Endothelial cell of umbilical vein (primary cell): Measurements from ENCODE around the gene CCNC. TPM values are rescaled to one million over a fixed set of nuclear protein-coding genes. Genes with fewer than 3 reads are reported as not detected.

Source experiments
- BruUV-seq: library from RNA; stranded (reverse); fragments of 400-500 nt; replicated peaks from 2 replicates; lab custom pipeline; 2021; lab: Mats Ljungman, UMichigan
- CTCF ChIA-PET: fragments of 300-600, 350-600 bp; sonication (Branson Sonifier 250); formaldehyde crosslinking; loops from one replicate; lab custom pipeline; 2021; ENCODE audit warnings: antibody characterized with exemption, inconsistent platforms; lab: Charles Lee
- POLR2A ChIA-PET: fragments of 300-600, 350-600 bp; sonication (Branson Sonifier 250); formaldehyde crosslinking; loops from one replicate; lab custom pipeline; 2021; ENCODE audit warnings: antibody characterized with exemption, inconsistent platforms; lab: Charles Lee
- DNase-seq: peaks from one replicate; pipeline ENCODE4 v3.0.0-alpha.2; 2011; ENCODE audit warnings: low read depth, low spot score
- FAIRE-seq: peaks from 2 replicates; lab custom pipeline; 2011; peaks lifted over from hg19 to GRCh38; lab: Jason Lieb, UNC
- H2AFZ ChIP-seq: 2 replicates; pipeline ENCODE4 v1.6.0; 2012; ENCODE audit warnings: low read depth, low read length, control low read depth, inconsistent platforms
- H3K27ac ChIP-seq: 2 replicates; pipeline ENCODE4 v1.5.1; 2011; ENCODE audit warnings: low read depth, mild to moderate bottlenecking, control low read depth, low read length, moderate library complexity; ENCODE audit not compliant: insufficient read depth
- H3K27me3 ChIP-seq, 2 experiments: 2 replicates each; pipeline versions ENCODE4 v1.6.0 to v1.6.1; 2011; ENCODE audit warnings: low read length in 2 of 2, mixed read lengths in 1 of 2; ENCODE audit not compliant: control insufficient read depth in 2 of 2, insufficient read depth in 2 of 2
- H3K36me3 ChIP-seq, 2 experiments: 2 replicates in 1 of 2; 3 replicates in 1 of 2; pipeline ENCODE4 v1.5.1; 2011; ENCODE audit warnings: low read length in 2 of 2, mild to moderate bottlenecking in 1 of 2, moderate library complexity in 1 of 2; ENCODE audit not compliant: control insufficient read depth in 2 of 2, insufficient read depth in 2 of 2; ENCODE audit errors: extremely low read depth in 1 of 2
- H3K4me1 ChIP-seq: 3 replicates; pipeline ENCODE4 v1.5.1; 2011; ENCODE audit warnings: mild to moderate bottlenecking, low read length; ENCODE audit not compliant: control insufficient read depth, insufficient read depth; ENCODE audit errors: extremely low read depth
- H3K4me2 ChIP-seq: 2 replicates; pipeline ENCODE4 v1.6.1; 2011; ENCODE audit warnings: low read length, control low read depth, mixed read lengths; ENCODE audit not compliant: insufficient read depth
- H3K4me3 ChIP-seq, 3 experiments: fragments of 200-600 bp in 1 of 3; sonication (generic), shearing (Covaris generic) in 1 of 3; replicated peaks in 1 of 3; 2 replicates each; pipeline ENCODE4 v1.5.1; 2011 to 2016; ENCODE audit warnings: control low read depth in 3 of 3, low read length in 3 of 3, mild to moderate bottlenecking in 2 of 3, inconsistent platforms in 1 of 3, low read depth in 1 of 3, moderate library complexity in 1 of 3; ENCODE audit not compliant: insufficient read depth in 1 of 3
- H3K79me2 ChIP-seq: 2 replicates; pipeline ENCODE4 v1.6.0; 2012; ENCODE audit warnings: low read length, inconsistent platforms; ENCODE audit not compliant: control insufficient read depth, insufficient read depth
- H3K9ac ChIP-seq: replicated peaks from 2 replicates; pipeline ENCODE3; 2011; ENCODE audit warnings: low read length, control low read depth; ENCODE audit not compliant: insufficient read depth; ENCODE audit errors: extremely low read depth
- H3K9me1 ChIP-seq: replicated peaks from 3 replicates; pipeline ENCODE4 v1.6.0; 2011; ENCODE audit warnings: mild to moderate bottlenecking, low read length; ENCODE audit not compliant: control insufficient read depth, insufficient read depth; ENCODE audit errors: extremely low read depth
- H3K9me3 ChIP-seq: replicated peaks from 2 replicates; pipeline ENCODE4 v1.5.1; 2012; ENCODE audit warnings: low read length, inconsistent platforms; ENCODE audit not compliant: control insufficient read depth, insufficient read depth
- H4K20me1 ChIP-seq: replicated peaks from 2 replicates; pipeline ENCODE3; 2011; ENCODE audit warnings: mild to moderate bottlenecking, low read length; ENCODE audit not compliant: control insufficient read depth, insufficient read depth; ENCODE audit errors: extremely low read depth
- EZH2 ChIP-seq: IDR thresholded peaks from 2 replicates; pipeline ENCODE4 v1.6.1; 2012; ENCODE audit warnings: borderline replicate concordance, low read depth, mild to moderate bottlenecking, moderate library complexity, low read length, inconsistent platforms; ENCODE audit not compliant: severe bottlenecking
- FOS ChIP-seq: IDR thresholded peaks from 2 replicates; pipeline ENCODE4 v1.6.1; 2011; ENCODE audit warnings: mild to moderate bottlenecking, low read length, moderate library complexity, borderline replicate concordance; ENCODE audit not compliant: insufficient read depth
- GATA2 ChIP-seq: IDR thresholded peaks from 2 replicates; pipeline ENCODE4 v1.7.0; 2011; ENCODE audit warnings: low read depth, mild to moderate bottlenecking, moderate library complexity, mixed read lengths, low read length; ENCODE audit not compliant: insufficient read length, insufficient read depth
- JUN ChIP-seq: IDR thresholded peaks from 2 replicates; pipeline ENCODE4 v1.6.1; 2011; ENCODE audit warnings: borderline replicate concordance, low read depth; ENCODE audit not compliant: insufficient read length, insufficient read depth
- MYC ChIP-seq: IDR thresholded peaks from one replicate; pipeline ENCODE4 v1.6.1; 2011; ENCODE audit warnings: mild to moderate bottlenecking, low read depth, low read length
- POLR2A ChIP-seq: IDR thresholded peaks from 2 replicates; pipeline ENCODE4 v1.6.1; 2012; ENCODE audit warnings: low read depth, mild to moderate bottlenecking, control low read depth, low read length
- POLR2AphosphoS5 ChIP-seq: IDR thresholded peaks from 2 replicates; pipeline ENCODE4 v1.6.1; 2012; ENCODE audit warnings: low read depth, mild to moderate bottlenecking, control low read depth, low read length, moderate library complexity; ENCODE audit not compliant: insufficient read depth
- dilution Hi-C: fragments of 300-500 bp; cut with MboI; formaldehyde crosslinking; loops from one replicate; pipeline ENCODE4 v1.15.0; 2019; ENCODE audit warnings: low sequenced_read_pairs; ENCODE audit not compliant: extremely low pct_ligation_motif_present
- intact Hi-C: fragments of 100-400 bp; cut with micrococcal nuclease; formaldehyde crosslinking; loops from one replicate; pipeline ENCODE4 v1.10.0; 2022
- polyA plus RNA-seq, 4 experiments: library from polyadenylated mRNA; depleted of rRNA in 3 of 4; stranded (reverse) in 3 of 4; unstranded in 1 of 4; fragments of >200 nt; gene quantifications; 2 replicates each; pipeline versions ENCODE4 v1.2.1 to v1.2.3, GENCODE V29; 2011 to 2012; ENCODE audit warnings: missing spikeins in 1 of 4
- total RNA-seq: library from RNA; stranded (reverse); gene quantifications from 2 replicates; pipeline ENCODE4 v1.2.3, GENCODE V29; 2021
- TF ChIP-seq, protein P1 (sequence below): IDR thresholded peaks from 2 replicates; pipeline ENCODE4 v1.6.1; 2011; ENCODE audit not compliant: insufficient read depth, insufficient read length
- TF ChIP-seq, protein P2 (sequence below), 2 donors: IDR thresholded peaks; 1 replicate in 1 of 2; 2 replicates in 1 of 2; pipeline ENCODE4 v1.5.1; 2011; ENCODE audit warnings: low read length in 2 of 2, mild to moderate bottlenecking in 2 of 2, moderate library complexity in 2 of 2, control low read depth in 1 of 2, inconsistent platforms in 1 of 2, low read depth in 1 of 2; ENCODE audit not compliant: insufficient read depth in 1 of 2; ENCODE audit errors: extremely low read depth in 1 of 2

CCNC gene
- total and polyA plus RNA-seq, 2 donors (not counting 3 experiments of a cell fraction or from before 2014, with no cell fraction given), result 18.2 to 53.5 TPM

DNA sequence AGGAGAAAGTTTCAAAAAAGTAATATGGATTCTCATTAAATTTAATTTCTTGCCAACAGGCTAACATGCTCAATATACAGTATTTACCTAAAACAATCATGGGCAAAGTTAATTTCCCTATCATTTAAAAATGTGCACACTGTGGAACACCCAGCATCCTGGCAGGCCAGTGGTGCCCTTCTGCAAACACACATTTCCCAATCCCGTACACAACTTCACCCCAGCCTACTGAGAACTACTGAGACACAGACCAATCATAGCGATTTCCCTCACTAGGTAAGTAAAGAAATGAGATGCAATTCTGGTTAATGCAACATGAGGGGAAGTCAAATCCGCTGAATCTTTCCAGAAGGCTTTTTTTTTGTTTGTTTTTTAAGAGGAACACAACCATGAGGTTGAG is 60.8 kb downstream of the CCNC start:
- Histone ChIP-seq H3K36me3 (peaks cover under 1 to 4% of the 10 kb centered on the region in 2 experiments), H3K9me3 (no peaks in the 10 kb centered on the region), H2AFZ (no peak overlapping the region), H3K27me3 (no peaks in the 10 kb centered on the region), H4K20me1 (peaks cover 2% of the 10 kb centered on the region), H3K4me2 (no peak overlapping the region), H3K9ac (no peak overlapping the region), H3K4me3 (no peak overlapping the region), H3K9me1 (no peaks in the 10 kb centered on the region), H3K79me2 (peaks cover 12% of the 10 kb centered on the region), H3K27ac (no peak overlapping the region), H3K4me1 (no peaks in the 10 kb centered on the region)
- DNase-seq (no peak), FAIRE-seq (no peak)
- intact Hi-C loops (no loop called here), dilution Hi-C loops (no loop called here)
- TF ChIP-seq, protein P1, sequence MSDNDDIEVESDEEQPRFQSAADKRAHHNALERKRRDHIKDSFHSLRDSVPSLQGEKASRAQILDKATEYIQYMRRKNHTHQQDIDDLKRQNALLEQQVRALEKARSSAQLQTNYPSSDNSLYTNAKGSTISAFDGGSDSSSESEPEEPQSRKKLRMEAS, result no peak
- TF ChIP-seq EZH2 (no peak), GATA2 (no peak), POLR2A (no peak), MYC (no peak), JUN (no peak), POLR2AphosphoS5 (no peak), FOS (no peak)
- TF ChIP-seq, protein P2, sequence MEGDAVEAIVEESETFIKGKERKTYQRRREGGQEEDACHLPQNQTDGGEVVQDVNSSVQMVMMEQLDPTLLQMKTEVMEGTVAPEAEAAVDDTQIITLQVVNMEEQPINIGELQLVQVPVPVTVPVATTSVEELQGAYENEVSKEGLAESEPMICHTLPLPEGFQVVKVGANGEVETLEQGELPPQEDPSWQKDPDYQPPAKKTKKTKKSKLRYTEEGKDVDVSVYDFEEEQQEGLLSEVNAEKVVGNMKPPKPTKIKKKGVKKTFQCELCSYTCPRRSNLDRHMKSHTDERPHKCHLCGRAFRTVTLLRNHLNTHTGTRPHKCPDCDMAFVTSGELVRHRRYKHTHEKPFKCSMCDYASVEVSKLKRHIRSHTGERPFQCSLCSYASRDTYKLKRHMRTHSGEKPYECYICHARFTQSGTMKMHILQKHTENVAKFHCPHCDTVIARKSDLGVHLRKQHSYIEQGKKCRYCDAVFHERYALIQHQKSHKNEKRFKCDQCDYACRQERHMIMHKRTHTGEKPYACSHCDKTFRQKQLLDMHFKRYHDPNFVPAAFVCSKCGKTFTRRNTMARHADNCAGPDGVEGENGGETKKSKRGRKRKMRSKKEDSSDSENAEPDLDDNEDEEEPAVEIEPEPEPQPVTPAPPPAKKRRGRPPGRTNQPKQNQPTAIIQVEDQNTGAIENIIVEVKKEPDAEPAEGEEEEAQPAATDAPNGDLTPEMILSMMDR (IDR thresholded peaks at IDR 0.05; ENCODE audit: extremely low read depth in 1 of 2, insufficient read depth in 1 of 2, low read depth in 1 of 2, low read length in 2 of 2), result no peak
- ChIA-PET CTCF (no interaction called here), POLR2A (no interaction called here)
- no TSS peak for BruUV-seq
